ENCODE measurements around the gene DPEP2.

The DPEP2 gene

DNA sequence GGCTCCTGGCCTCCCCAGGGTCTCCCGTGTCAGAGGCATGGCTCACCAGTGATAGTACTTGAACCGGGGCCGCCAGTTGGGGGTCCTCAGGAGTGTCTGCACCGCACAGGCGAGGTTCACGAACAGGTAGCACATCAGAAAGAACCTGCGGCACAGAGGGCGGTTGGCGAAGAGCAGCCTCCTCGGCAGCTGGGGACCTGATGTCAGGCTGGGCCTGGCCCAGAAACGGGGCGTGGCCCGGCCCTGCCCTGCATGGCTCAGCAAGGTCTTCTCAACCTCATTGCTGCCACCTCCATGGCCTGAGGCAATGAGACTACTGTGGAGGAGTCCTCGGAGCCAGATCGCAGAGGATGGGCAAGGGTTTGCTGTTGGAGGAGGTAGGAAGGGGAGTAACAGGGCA lies 51.3 kb downstream of the DPEP2 start:
- H3K27ac ChIP-seq (ENCODE audit: low read depth, low read length, poor library complexity, severe bottlenecking) = no peak overlapping the region
- no peaks in the 10 kb centered on the region for H3K9me3 ChIP-seq (ENCODE audit: low read length)
- peaks cover 19% of the 10 kb centered on the region; the same call in 1 of the 2 replicates for H3K36me3 ChIP-seq (ENCODE audit: insufficient read depth, low read length)
- H3K4me1 ChIP-seq (ENCODE audit: insufficient read depth, low read length, severe bottlenecking) = peaks cover 13% of the 10 kb centered on the region
- no peaks in the 10 kb centered on the region for H3F3A ChIP-seq (ENCODE audit: insufficient read depth, low read length)
- no peak overlapping the region for H3K4me3 ChIP-seq (ENCODE audit: low read depth, low read length, poor library complexity, severe bottlenecking)
- TF ChIP-seq, protein P1, sequence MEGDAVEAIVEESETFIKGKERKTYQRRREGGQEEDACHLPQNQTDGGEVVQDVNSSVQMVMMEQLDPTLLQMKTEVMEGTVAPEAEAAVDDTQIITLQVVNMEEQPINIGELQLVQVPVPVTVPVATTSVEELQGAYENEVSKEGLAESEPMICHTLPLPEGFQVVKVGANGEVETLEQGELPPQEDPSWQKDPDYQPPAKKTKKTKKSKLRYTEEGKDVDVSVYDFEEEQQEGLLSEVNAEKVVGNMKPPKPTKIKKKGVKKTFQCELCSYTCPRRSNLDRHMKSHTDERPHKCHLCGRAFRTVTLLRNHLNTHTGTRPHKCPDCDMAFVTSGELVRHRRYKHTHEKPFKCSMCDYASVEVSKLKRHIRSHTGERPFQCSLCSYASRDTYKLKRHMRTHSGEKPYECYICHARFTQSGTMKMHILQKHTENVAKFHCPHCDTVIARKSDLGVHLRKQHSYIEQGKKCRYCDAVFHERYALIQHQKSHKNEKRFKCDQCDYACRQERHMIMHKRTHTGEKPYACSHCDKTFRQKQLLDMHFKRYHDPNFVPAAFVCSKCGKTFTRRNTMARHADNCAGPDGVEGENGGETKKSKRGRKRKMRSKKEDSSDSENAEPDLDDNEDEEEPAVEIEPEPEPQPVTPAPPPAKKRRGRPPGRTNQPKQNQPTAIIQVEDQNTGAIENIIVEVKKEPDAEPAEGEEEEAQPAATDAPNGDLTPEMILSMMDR (IDR thresholded peaks at IDR 0.05; ENCODE audit: low read length) = no peak
- no peak for TF ChIP-seq EZH2 (IDR thresholded peaks at IDR 0.05; ENCODE audit: borderline replicate concordance, low read length)
- no peaks in the 10 kb centered on the region for H3K9me2 ChIP-seq (ENCODE audit: low read depth, low read length)
- no peak overlapping the region for H3K9ac ChIP-seq (ENCODE audit: low read length)
- no peak overlapping the region for H2AFZ ChIP-seq (ENCODE audit: low read length)
- H4K20me1 ChIP-seq (ENCODE audit: insufficient read depth, low read length) = no peaks in the 10 kb centered on the region
- no peaks in the 10 kb centered on the region for H3K79me2 ChIP-seq (ENCODE audit: insufficient read depth, low read length)
- H3K4me2 ChIP-seq (ENCODE audit: low read length) = no peak overlapping the region
- H3K27me3 ChIP-seq (ENCODE audit: insufficient read depth, low read length) = no peaks in the 10 kb centered on the region

DNA sequence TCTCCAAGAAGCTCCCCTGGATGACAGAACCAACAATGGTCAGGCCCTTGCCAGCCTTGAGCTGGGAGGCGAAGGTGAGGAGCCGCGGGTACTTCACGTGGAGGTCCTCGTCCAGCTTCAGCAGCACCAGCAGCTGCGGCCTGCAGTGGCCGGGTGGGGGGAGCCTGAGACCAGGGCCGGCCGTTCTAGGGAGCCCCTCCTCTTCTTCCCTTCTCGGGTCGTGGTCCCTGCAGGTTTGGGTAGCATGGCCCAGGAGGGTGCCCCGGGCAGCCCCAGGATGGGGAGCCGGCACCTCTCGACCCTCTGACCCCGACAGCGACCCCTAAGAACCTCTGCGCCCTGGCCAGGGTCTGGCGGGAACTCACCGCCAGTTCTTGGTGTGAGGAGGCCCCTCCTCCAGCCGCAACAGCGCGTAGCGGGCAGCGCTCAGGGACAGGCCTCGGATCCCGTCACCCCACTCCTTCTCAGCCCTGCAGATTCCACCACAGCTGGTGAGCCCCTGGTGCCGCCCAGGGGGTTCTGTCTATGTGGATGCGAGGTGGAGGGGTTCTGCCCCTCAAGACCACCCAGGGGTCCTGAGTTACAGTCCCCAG lies 52.2 kb downstream of the DPEP2 start:
- TF ChIP-seq, protein P1 (IDR thresholded peaks at IDR 0.05; ENCODE audit: low read length) = no peak
- no peak for TF ChIP-seq EZH2 (IDR thresholded peaks at IDR 0.05; ENCODE audit: borderline replicate concordance, low read length)
- H3K4me3 ChIP-seq (ENCODE audit: low read depth, low read length, poor library complexity, severe bottlenecking) = no peak overlapping the region
- no peaks in the 10 kb centered on the region for H3K9me2 ChIP-seq (ENCODE audit: low read depth, low read length)
- H3K4me1 ChIP-seq (ENCODE audit: insufficient read depth, low read length, severe bottlenecking) = peaks cover 15% of the 10 kb centered on the region
- peaks cover 17% of the 10 kb centered on the region; the same call in 1 of the 2 replicates for H3K36me3 ChIP-seq (ENCODE audit: insufficient read depth, low read length)
- H3K27ac ChIP-seq (ENCODE audit: low read depth, low read length, poor library complexity, severe bottlenecking) = no peak overlapping the region
- no peak overlapping the region for H3K4me2 ChIP-seq (ENCODE audit: low read length)
- H3K9me3 ChIP-seq (ENCODE audit: low read length) = no peaks in the 10 kb centered on the region
- H3K9ac ChIP-seq (ENCODE audit: low read length) = no peak overlapping the region
- H3F3A ChIP-seq (ENCODE audit: insufficient read depth, low read length) = no peaks in the 10 kb centered on the region
- no peaks in the 10 kb centered on the region for H4K20me1 ChIP-seq (ENCODE audit: insufficient read depth, low read length)
- no peaks in the 10 kb centered on the region for H3K79me2 ChIP-seq (ENCODE audit: insufficient read depth, low read length)
- no peak overlapping the region for H2AFZ ChIP-seq (ENCODE audit: low read length)
- H3K27me3 ChIP-seq (ENCODE audit: insufficient read depth, low read length) = no peaks in the 10 kb centered on the region

DNA sequence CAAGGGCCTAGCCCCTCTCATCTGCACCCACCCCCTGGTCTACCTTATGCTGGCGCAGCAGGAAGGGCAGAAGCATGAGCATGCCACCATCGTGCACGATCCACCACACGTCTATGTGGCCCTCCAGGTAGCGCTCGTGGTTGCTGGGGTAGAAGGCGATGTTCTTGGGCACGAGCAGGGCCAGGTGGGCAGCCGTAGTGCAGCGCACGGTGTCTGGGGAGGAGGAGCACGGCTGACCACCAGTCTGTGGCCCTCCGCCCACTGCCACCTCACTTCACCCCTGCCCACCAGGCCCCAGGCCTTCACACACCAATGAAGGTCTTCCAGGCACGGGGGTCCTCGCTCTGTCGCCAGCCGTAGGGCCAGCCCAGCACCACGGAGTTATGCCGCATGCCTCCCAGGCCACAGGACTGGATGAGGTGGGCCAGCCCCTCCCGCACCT lies 53.1 kb downstream of the DPEP2 start:
- no peak overlapping the region for H3K27ac ChIP-seq (ENCODE audit: low read depth, low read length, poor library complexity, severe bottlenecking)
- H3F3A ChIP-seq (ENCODE audit: insufficient read depth, low read length) = no peaks in the 10 kb centered on the region
- H2AFZ ChIP-seq (ENCODE audit: low read length) = no peak overlapping the region
- no peak overlapping the region for H3K9ac ChIP-seq (ENCODE audit: low read length)
- H3K4me2 ChIP-seq (ENCODE audit: low read length) = no peak overlapping the region
- H3K79me2 ChIP-seq (ENCODE audit: insufficient read depth, low read length) = no peaks in the 10 kb centered on the region
- H3K9me2 ChIP-seq (ENCODE audit: low read depth, low read length) = no peaks in the 10 kb centered on the region
- no peaks in the 10 kb centered on the region for H4K20me1 ChIP-seq (ENCODE audit: insufficient read depth, low read length)
- H3K4me1 ChIP-seq (ENCODE audit: insufficient read depth, low read length, severe bottlenecking) = peaks cover 22% of the 10 kb centered on the region
- H3K9me3 ChIP-seq (ENCODE audit: low read length) = no peaks in the 10 kb centered on the region
- TF ChIP-seq, protein P1 (IDR thresholded peaks at IDR 0.05; ENCODE audit: low read length) = no peak
- TF ChIP-seq EZH2 (IDR thresholded peaks at IDR 0.05; ENCODE audit: borderline replicate concordance, low read length) = no peak
- H3K36me3 ChIP-seq (ENCODE audit: insufficient read depth, low read length) = peaks cover 14% of the 10 kb centered on the region; the same call in 1 of the 2 replicates
- no peak overlapping the region for H3K4me3 ChIP-seq (ENCODE audit: low read depth, low read length, poor library complexity, severe bottlenecking)
- H3K27me3 ChIP-seq (ENCODE audit: insufficient read depth, low read length) = no peaks in the 10 kb centered on the region
